Measurements from ENCODE around the gene USP17L21.
"Not testable (repeated sequence)": the region's sequence is repeated elsewhere in the genome, so short reads cannot be mapped to it uniquely, and the experiment has no call there.

DNA sequence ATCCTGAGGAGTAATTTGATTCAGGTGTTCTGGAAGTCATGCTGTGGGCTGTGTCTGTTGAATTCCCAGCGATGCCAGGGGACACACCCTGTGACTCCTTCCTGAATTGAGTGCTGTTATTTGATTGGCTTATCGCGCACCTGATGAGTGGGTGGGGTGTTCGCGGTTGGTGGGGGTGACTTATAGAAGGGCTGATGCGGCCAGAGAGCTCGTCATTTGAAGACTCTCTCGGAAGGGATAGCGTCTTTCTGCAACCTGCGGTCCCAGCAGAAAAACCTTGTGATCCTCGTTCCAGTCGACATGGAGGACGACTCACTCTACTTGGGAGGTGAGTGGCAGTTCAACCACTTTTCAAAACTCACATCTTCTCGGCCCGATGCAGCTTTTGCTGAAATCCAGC is 4.8 kb upstream of the USP17L21 start, which contains the start of gene USP17L20:
- TF ChIP-seq, protein P1, sequence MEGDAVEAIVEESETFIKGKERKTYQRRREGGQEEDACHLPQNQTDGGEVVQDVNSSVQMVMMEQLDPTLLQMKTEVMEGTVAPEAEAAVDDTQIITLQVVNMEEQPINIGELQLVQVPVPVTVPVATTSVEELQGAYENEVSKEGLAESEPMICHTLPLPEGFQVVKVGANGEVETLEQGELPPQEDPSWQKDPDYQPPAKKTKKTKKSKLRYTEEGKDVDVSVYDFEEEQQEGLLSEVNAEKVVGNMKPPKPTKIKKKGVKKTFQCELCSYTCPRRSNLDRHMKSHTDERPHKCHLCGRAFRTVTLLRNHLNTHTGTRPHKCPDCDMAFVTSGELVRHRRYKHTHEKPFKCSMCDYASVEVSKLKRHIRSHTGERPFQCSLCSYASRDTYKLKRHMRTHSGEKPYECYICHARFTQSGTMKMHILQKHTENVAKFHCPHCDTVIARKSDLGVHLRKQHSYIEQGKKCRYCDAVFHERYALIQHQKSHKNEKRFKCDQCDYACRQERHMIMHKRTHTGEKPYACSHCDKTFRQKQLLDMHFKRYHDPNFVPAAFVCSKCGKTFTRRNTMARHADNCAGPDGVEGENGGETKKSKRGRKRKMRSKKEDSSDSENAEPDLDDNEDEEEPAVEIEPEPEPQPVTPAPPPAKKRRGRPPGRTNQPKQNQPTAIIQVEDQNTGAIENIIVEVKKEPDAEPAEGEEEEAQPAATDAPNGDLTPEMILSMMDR (IDR thresholded peaks at IDR 0.05; ENCODE audit: borderline replicate concordance, extremely low read depth, low read length, poor library complexity, severe bottlenecking), result not testable (repeated sequence)
- not testable (repeated sequence) for TF ChIP-seq EZH2 (IDR thresholded peaks at IDR 0.05; ENCODE audit: borderline replicate concordance, low read depth, low read length, severe bottlenecking)

Measured in DND-41 (cell line).